Karpas-422 (cell line): Measurements from ENCODE around the gene GGT5. TPM values are rescaled to one million over a fixed set of nuclear protein-coding genes. Genes with fewer than 3 reads are reported as not detected.

ENCODE experiments used
- total RNA-seq: library from RNA; depleted of rRNA; stranded (reverse); fragments of >200 nt; shearing (Covaris generic); gene quantifications from 2 replicates; pipeline ENCODE4 v1.2.3, GENCODE V29; 2014; ENCODE audit warnings: low replicate concordance; rRNA removed

GGT5 gene
- total RNA-seq, 1 experiment from 2014 or later = not detected

Other genes with a start within 250 kb of the GGT5 start
- gene GSTT4, start 239.6 kb downstream of the GGT5 start, total RNA-seq = not detected in 2 replicates
- 56.7 and 97.0 TPM in 2 replicates for gene CABIN1, start 233.8 kb downstream of the GGT5 start, total RNA-seq
- 0.14 and 0.26 TPM in 2 replicates for gene SUSD2, start 63.6 kb downstream of the GGT5 start, total RNA-seq
- gene SPECC1L, start 25.7 kb upstream of the GGT5 start, total RNA-seq = 33.7 and 35.1 TPM in 2 replicates
- gene ADORA2A, start 182.5 kb upstream of the GGT5 start, total RNA-seq = 65.9 and 86.7 TPM in 2 replicates